ENCODE results near the gene GNAS.
A peak's percentile ranks its signal among the peaks of the same experiment; 100 is the strongest.

Gene GNAS

DNA sequence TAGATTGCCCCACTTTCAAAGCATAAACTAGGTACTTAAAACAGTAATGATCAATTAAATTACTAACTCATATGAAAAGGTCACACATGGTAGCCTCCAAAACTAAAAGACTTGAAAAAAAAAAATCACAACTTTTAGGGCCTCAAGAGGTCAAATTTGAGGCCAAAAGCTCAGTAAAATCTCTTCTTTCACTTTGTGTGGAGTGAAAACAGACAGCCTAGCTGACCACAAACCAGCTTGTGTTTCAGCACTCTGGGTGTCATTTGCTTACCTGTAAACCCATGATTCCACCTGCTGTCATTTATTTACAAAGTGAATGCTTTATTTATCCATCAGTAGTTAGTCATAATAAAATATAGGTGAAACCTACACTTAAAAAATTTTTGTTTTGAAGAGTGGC is 34.0 kb downstream of the GNAS start:
- Histone ChIP-seq H3K36me3 (replicated peaks; ENCODE audit: low read depth, low read length) (no peaks in the 10 kb centered on the region), H4K20me1 (ENCODE audit: insufficient read depth, low read length) (no peaks in the 10 kb centered on the region), H3K79me2 (ENCODE audit: low read length) (peaks cover 27% of the 10 kb centered on the region), H3K4me1 (ENCODE audit: low read length) (peaks cover 5% of the 10 kb centered on the region), H3K27ac (ENCODE audit: low read length) (no peak overlapping the region), H3K4me2 (ENCODE audit: low read length) (no peak overlapping the region), H3K9me3 (ENCODE audit: insufficient read depth, low read length) (no peaks in the 10 kb centered on the region), H3K4me3 (ENCODE audit: low read length) (no peak overlapping the region), H3K9ac (ENCODE audit: low read length) (no peak overlapping the region), H3K27me3 (ENCODE audit: low read depth, low read length) (0 out of 2 replicates have a peak, but pooled peaks cover 6% of the 10 kb centered on the region), H2AFZ (ENCODE audit: low read depth, low read length) (no peak overlapping the region)
- TF ChIP-seq EZH2phosphoT487 (IDR thresholded peaks at IDR 0.05; ENCODE audit: low read depth) (no peak), CTCF (IDR thresholded peaks at IDR 0.05; ENCODE audit: low read depth, low read length) (no peak)

DNA sequence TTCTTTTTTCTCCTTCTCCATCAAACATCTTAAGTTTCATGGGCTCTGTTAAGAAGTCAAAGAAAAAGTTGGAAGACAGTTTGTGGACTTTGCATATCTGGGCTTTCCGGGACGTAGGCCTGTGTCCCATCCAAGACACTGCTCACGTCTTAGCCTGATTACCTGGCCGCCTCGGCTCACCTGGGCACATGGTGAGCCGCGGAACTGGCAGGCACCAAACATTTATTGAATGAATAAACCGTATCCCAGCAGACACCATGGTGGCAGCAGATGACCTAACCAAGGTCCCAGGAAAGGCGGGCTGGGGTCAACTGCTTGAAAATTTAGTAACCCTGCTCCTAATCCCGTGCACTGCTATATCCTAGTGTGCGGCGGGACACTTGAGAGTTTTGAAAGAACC is 35.6 kb downstream of the GNAS start:
- H3K4me3 ChIP-seq (ENCODE audit: low read length): peak overlapping the region; percentile 82
- peak overlapping the region; percentile 61 for H3K4me2 ChIP-seq (ENCODE audit: low read length)
- peak overlapping the region; percentile 64 for H3K9ac ChIP-seq (ENCODE audit: low read length)
- peaks cover 42% of the 10 kb centered on the region for H3K79me2 ChIP-seq (ENCODE audit: low read length)
- no peak overlapping the region for H3K27ac ChIP-seq (ENCODE audit: low read length)
- TF ChIP-seq CTCF (IDR thresholded peaks at IDR 0.05; ENCODE audit: low read depth, low read length) (no peak), EZH2phosphoT487 (IDR thresholded peaks at IDR 0.05; ENCODE audit: low read depth) (no peak)
- H2AFZ ChIP-seq (ENCODE audit: low read depth, low read length): no peak overlapping the region
- no peaks in the 10 kb centered on the region for H4K20me1 ChIP-seq (ENCODE audit: insufficient read depth, low read length)
- no peaks in the 10 kb centered on the region for H3K9me3 ChIP-seq (ENCODE audit: insufficient read depth, low read length)
- H3K36me3 ChIP-seq (replicated peaks; ENCODE audit: low read depth, low read length): no peaks in the 10 kb centered on the region
- 0 out of 2 replicates have a peak, but pooled peaks cover 6% of the 10 kb centered on the region for H3K27me3 ChIP-seq (ENCODE audit: low read depth, low read length)
- H3K4me1 ChIP-seq (ENCODE audit: low read length): peaks cover 5% of the 10 kb centered on the region

DNA sequence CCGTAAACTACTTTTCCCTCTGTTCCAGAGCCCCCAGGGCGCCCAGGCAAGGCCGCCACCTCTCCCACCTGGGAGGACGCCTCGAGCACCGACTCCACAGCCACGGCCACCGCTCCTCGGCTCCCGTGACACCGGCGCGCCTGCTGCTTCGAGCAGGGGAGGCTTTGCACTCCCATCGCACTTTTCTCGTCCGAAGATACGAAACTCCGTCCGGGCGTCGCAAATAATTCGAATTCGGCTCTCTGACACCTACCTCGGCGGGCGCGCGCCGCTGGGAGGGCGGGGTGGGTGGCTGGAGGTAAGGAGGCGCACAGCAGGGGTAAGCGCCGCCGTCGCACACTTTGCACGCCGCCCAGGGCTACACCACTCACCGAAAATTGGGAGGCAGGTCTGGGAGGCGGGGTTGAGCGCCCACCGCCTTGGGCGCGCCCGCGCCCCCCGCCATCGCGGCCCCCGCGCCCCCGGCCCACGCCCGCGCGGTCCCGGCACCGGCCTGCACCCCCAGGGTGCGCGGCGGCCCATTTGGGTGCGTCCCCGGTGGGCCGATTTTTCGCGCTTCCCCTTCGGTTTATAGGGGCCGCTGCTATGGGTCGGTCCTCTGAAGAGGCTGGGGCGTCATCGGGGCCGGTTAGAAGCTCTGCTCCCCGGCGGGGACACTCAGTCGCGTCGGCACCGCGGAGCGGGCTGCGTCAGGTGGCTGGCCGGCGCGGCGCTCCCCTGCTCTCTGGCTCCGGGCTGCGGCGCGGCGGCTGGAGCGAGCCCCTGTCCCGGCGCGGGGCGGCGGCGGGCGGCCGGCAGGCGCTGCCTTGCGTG is 36.2 kb downstream of the GNAS start:
- Histone ChIP-seq H3K9ac (ENCODE audit: low read length) (peak overlapping the region; percentile 80), H2AFZ (ENCODE audit: low read depth, low read length) (no peak overlapping the region), H3K79me2 (ENCODE audit: low read length) (peaks cover 48% of the 10 kb centered on the region), H3K4me1 (ENCODE audit: low read length) (peaks cover 11% of the 10 kb centered on the region), H3K27ac (ENCODE audit: low read length) (peak overlapping the region; percentile 78), H3K4me3 (ENCODE audit: low read length) (peak overlapping the region; percentile 82), H3K36me3 (replicated peaks; ENCODE audit: low read depth, low read length) (no peaks in the 10 kb centered on the region), H4K20me1 (ENCODE audit: insufficient read depth, low read length) (peaks cover 6% of the 10 kb centered on the region), H3K4me2 (ENCODE audit: low read length) (peak overlapping the region; percentile 68), H3K9me3 (ENCODE audit: insufficient read depth, low read length) (no peaks in the 10 kb centered on the region), H3K27me3 (ENCODE audit: low read depth, low read length) (0 out of 2 replicates have a peak, but pooled peaks cover under 1% of the 10 kb centered on the region)
- no peak for TF ChIP-seq CTCF (IDR thresholded peaks at IDR 0.05; ENCODE audit: low read depth, low read length)
- no peak for TF ChIP-seq EZH2phosphoT487 (IDR thresholded peaks at IDR 0.05; ENCODE audit: low read depth)

DNA sequence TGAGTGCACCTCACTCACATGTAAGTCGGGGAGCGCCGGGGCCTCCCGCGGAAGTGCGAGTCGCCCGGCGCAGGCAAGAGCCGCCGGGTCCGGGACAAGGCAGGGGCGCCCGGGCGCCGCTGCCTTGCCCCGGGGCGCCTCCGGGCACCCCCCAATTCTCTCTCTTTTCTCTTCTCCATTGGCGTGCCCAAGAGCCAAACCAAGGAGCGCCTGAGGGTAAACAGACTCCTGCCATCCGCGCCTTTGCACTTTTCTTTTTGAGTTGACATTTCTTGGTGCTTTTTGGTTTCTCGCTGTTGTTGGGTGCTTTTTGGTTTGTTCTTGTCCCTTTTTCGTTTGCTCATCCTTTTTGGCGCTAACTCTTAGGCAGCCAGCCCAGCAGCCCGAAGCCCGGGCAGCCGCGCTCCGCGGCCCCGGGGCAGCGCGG is 36.8 kb downstream of the GNAS start:
- Histone ChIP-seq H3K4me2 (ENCODE audit: low read length) (peak overlapping the region; percentile 68), H3K27ac (ENCODE audit: low read length) (peak overlapping the region; percentile 78), H3K27me3 (ENCODE audit: low read depth, low read length) (no peaks in the 10 kb centered on the region), H3K9me3 (ENCODE audit: insufficient read depth, low read length) (no peaks in the 10 kb centered on the region), H3K79me2 (ENCODE audit: low read length) (peaks cover 55% of the 10 kb centered on the region), H2AFZ (ENCODE audit: low read depth, low read length) (no peak overlapping the region), H3K4me1 (ENCODE audit: low read length) (peaks cover 18% of the 10 kb centered on the region), H4K20me1 (ENCODE audit: insufficient read depth, low read length) (peaks cover 12% of the 10 kb centered on the region), H3K36me3 (replicated peaks; ENCODE audit: low read depth, low read length) (no peaks in the 10 kb centered on the region), H3K4me3 (ENCODE audit: low read length) (peak overlapping the region; percentile 82), H3K9ac (ENCODE audit: low read length) (peak overlapping the region; percentile 80)
- no peak for TF ChIP-seq EZH2phosphoT487 (IDR thresholded peaks at IDR 0.05; ENCODE audit: low read depth)
- TF ChIP-seq CTCF (IDR thresholded peaks at IDR 0.05; ENCODE audit: low read depth, low read length): no peak
